Right forelimb (tissue), 1 donor: Measurements from ENCODE around the gene ACSM6.

Experiments used
- DNase-seq: peaks from one replicate; pipeline ENCODE4 v3.0.0-alpha.2; 2018

Gene ACSM6

GRCh38 chr10:95247200-95247880 lies 53.3 kb downstream of the ACSM6 start:
- DNase-seq = no peak

GRCh38 chr10:95247881-95248583 lies 54.0 kb downstream of the ACSM6 start:
- no peak for DNase-seq

- DNase-seq = no peak
Observed at GRCh38 chr10:95248989-95249388, 55.0 kb downstream of the ACSM6 start.

GRCh38 chr10:95249467-95249866 lies 55.4 kb downstream of the ACSM6 start:
- DNase-seq = no peak

- DNase-seq = no peak
Observed at GRCh38 chr10:95250856-95251255, 56.8 kb downstream of the ACSM6 start.

GRCh38 chr10:95253007-95253406 lies 59.0 kb downstream of the ACSM6 start:
- DNase-seq = no peak

- no peak for DNase-seq
Observed at GRCh38 chr10:95253686-95254085, 59.6 kb downstream of the ACSM6 start.

- DNase-seq = no peak
Observed at GRCh38 chr10:95254629-95255028, 60.6 kb downstream of the ACSM6 start.

- no peak for DNase-seq
Observed at GRCh38 chr10:95256268-95256667, 62.2 kb downstream of the ACSM6 start.

GRCh38 chr10:95257849-95258248 lies 63.8 kb downstream of the ACSM6 start:
- DNase-seq = no peak

GRCh38 chr10:95260397-95260881 lies 66.4 kb downstream of the ACSM6 start:
- no peak for DNase-seq

- DNase-seq = no peak
Observed at GRCh38 chr10:95260909-95261552, 67.0 kb downstream of the ACSM6 start.

GRCh38 chr10:95261926-95262325 lies 67.9 kb downstream of the ACSM6 start:
- no peak for DNase-seq

- no peak for DNase-seq
Observed at GRCh38 chr10:95262763-95263518, 68.9 kb downstream of the ACSM6 start.

GRCh38 chr10:95263864-95264226 lies 69.8 kb downstream of the ACSM6 start:
- DNase-seq = no peak

- DNase-seq = no peak
Observed at GRCh38 chr10:95264227-95265051, 70.4 kb downstream of the ACSM6 start.

GRCh38 chr10:95265572-95265971 lies 71.5 kb downstream of the ACSM6 start:
- no peak for DNase-seq

GRCh38 chr10:95266674-95267095 lies 72.6 kb downstream of the ACSM6 start:
- DNase-seq = no peak

GRCh38 chr10:95267251-95267650 lies 73.2 kb downstream of the ACSM6 start:
- DNase-seq = no peak

- DNase-seq = no peak
Observed at GRCh38 chr10:95268438-95268837, 74.4 kb downstream of the ACSM6 start.

GRCh38 chr10:95273393-95274312 lies 79.6 kb downstream of the ACSM6 start:
- DNase-seq = no peak
